GM19099 (cell line): ENCODE measurements around the gene GRIN2D.

Experiments used
- POLR2A ChIP-seq: IDR thresholded peaks from 3 replicates; pipeline ENCODE4 v1.6.1; 2011; ENCODE audit warnings: low read depth; ENCODE audit not compliant: insufficient read length; ENCODE audit errors: extremely low read depth

The GRIN2D gene

DNA sequence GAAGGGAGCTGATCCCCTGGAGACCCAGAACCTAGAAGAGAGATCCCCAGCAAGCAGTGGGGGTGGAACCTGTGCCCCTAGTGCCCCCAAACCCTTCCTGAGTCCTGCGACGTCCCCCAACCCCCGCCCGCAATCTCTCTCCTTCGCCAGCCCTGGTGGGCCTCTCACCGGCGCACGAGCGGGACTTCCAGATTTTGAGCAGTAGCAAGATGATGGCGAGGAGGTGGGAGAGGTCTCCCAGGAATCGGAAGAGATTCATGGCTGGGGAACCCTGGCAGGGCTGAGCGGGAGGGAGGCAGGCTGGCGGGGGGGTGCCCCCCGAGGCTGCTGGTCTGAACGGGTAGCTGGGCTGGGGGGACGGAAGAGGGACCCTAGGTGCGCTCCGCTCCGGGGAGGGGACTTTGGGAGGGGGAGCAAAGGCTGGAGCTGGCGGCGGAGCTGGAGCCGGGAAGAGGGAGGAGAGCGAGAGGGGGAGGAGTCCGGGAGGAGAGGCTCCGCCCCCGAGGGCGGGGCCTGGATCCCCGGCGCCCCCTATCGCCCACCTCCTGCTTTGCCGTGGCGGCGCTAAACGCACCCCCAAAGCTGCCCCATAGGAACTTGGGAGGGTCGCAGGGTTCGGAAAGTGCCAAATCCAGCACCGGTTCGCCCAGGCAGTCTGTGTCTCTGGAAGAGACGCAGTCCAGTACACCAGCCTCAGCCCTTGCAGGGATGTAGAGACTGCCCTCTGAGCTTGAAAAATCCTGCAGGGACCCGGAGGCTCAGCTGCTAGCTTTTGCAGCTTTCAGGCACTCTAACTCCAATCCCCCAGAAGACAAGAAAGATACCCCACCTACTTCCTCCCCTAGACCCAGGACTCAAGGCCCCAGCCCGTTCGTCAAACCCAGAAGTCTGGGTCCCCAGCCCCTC lies 2.1 kb upstream of the GRIN2D start, which contains the start of gene KDELR1:
KDELR1 (minus strand) TSS at position 452 of the 906 bp plus-strand sequence; CDS start at position 259, 193 bp downstream.
- TF ChIP-seq POLR2A, result peak; percentile 61

DNA sequence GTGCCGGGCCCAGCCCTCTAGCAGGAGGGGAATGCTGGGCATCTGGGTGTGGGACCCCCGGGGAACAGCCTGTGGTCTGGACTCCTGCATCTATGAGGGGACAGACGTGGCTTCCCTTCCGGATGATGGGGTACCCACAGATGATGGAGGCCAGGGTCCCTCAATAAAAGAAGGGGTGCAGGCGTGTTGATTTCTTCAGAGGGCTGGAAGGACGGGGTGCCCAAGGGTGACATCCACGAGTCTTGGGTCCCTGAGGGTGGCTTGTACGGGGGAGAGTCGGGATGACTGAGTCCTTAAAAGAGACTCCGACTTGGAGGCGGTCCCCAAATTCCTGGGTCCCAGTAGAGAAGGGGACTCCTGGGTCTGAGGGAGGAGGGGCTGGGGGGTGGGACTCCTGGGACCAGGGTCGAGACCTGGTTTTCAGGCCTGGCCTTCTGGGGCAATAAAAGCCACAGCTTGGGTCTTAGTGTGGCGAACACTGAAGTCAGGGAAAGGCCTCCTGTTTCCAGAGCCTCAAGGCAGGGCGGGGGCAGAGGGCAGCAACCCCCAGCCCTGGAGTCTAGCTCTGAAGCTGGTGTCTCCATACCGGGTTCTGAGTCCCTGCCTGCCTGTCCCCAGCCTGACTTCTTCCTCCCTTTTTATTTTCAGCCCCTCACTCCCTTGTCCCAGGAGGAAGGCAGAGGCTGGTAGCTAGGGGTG lies 459 bp upstream of the GRIN2D start:
- no peak for TF ChIP-seq POLR2A

DNA sequence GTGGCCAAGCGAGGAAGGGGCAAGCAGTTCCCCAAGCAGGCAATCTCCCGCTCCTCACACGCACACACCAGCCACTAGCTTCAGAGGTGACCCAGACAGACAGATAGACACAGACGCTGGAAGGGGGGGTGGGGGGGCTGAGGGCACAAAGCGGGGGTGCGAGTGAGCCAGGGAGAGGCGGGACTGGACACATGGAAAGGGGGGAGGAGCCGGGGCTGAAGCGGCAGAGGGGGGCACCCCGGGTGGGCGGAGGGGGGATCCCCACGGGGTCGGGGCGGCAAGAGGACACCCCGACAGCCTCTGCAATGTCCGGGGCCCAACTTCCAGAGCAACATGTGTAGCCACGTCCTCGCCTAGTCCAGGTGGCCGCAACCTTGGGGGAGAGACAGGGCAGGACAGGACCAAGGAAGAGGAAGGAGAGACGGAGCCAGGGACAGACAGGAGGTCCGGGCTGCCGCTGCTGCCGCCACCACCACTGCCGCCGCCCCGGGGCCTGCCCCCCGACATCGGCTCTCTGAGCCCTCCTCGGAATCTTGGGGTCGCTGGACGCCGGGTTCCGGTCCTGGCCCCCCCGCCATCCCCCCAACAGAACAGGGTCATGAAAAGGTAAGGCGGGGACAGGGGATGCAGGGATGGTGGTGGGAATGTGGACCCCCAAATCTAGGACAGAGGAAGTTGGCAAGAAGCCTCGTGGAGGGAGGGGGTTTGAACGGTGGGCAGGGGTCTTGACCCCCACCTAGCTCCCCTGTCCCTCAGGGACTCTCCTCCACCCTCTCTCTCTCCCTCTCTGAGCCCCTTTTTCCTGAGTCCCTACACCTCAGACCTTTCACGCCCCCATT lies 1.1 kb downstream of the GRIN2D start:
- no peak for TF ChIP-seq POLR2A

DNA sequence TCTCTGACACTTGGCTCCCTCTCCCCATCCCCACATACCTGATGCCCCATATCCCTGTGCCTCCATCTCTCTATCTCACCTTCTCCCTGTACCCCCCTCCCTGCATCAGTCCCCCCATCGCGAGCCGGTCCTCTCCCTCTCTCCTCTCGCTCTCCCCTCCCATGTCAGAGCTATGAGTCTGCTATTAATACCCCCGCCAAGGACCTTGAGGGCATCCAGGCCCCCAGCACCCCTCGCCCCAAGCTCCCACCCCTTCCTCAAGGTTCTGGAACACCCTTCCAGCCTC lies 1.6 kb downstream of the GRIN2D start:
- no peak for TF ChIP-seq POLR2A

DNA sequence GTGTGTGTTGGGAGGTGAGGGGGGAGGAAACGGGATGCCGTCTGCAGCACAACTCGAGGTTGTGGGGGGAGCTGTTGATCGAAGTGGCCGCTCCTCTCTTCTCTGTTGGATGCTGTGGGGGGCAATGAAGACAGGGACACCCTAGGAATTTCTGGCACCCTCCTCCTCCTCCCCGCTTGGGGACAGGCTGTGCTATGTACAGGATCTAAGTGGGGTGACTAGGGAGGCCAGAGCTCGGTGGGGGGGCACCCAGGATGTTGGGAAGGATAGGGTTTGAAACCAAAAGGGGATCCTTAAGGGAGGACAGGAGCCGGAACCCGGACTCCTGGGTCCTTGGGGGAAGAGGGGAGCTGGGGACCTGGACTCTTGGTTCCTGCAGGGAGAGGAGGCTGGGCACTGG lies 2.0 kb downstream of the GRIN2D start:
- TF ChIP-seq POLR2A, result no peak

GRCh38 chr19:48396016-48396823 lies 2.8 kb downstream of the GRIN2D start:
- no peak for TF ChIP-seq POLR2A

GRCh38 chr19:48396824-48397176 lies 3.3 kb downstream of the GRIN2D start:
- no peak for TF ChIP-seq POLR2A

GRCh38 chr19:48397263-48398101 lies 4.0 kb downstream of the GRIN2D start:
- TF ChIP-seq POLR2A, result no peak

DNA sequence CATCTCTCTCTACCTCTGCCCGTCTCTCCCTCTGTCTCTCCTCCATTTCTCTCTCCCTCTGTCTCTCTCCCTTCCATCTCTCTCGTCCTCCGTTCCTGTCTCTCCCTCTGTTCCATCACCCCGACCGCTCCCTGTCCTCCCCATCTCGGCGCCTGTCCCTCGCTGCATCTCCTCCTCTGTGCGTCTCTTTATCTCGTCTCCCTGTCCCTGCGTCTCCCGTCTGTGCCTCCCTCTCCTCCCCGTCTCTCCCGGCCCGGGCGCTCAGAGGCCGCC lies 4.6 kb downstream of the GRIN2D start:
- TF ChIP-seq POLR2A, result no peak

DNA sequence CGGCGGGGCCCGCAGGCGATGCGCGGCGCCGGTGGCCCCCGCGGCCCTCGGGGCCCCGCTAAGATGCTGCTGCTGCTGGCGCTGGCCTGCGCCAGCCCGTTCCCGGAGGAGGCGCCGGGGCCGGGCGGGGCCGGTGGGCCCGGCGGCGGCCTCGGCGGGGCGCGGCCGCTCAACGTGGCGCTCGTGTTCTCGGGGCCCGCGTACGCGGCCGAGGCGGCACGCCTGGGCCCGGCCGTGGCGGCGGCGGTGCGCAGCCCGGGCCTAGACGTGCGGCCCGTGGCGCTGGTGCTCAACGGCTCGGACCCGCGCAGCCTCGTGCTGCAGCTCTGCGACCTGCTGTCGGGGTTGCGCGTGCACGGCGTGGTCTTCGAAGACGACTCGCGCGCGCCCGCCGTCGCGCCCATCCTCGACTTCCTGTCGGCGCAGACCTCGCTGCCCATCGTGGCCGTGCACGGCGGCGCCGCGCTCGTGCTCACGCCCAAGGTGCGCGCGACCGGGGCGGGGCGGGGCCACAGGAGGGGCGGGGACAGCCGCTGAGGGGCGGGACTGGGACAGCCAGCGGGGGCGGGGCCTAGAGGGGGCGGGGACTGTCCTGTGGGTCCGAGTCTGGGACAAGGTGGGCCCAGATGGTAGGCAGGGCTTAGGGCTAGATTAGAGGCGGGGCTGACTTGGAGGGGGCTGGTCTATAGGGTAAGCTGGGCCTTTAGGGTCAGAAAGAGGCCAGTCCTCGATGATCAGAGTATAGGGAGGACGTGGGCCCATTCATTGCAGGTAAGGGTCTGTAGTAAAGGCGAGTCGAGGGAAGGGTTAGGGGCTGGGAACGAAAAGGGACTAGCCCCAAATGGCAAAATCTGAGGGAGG lies 5.1 kb downstream of the GRIN2D start:
- peak; percentile 73 for TF ChIP-seq POLR2A

- no peak for TF ChIP-seq POLR2A
Measured at GRCh38 chr19:48400018-48400742, 6.7 kb downstream of the GRIN2D start.

- TF ChIP-seq POLR2A, result no peak
Measured at GRCh38 chr19:48401287-48401686, 7.8 kb downstream of the GRIN2D start.

DNA sequence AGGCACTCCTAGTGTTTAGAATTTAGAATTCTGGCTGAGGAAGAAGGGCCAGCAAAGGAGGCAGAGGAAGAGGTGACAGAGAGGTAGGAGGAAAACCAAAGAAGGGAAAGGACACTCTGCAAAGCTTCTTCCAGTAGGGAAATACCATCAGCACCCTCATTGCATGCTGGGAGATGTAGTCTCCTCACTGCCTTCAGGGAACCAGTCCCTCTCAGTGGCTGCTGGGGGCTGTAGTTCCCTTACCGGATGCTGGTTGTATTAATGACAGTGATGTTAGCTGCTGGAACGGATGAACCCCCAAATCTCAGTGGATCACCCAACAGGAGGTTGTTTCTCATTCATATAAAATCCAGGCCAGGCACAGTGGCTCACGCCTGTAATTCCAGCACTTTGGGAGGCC lies 10.1 kb downstream of the GRIN2D start:
- TF ChIP-seq POLR2A, result no peak
